SH-SY5Y (cell line): Measurements from ENCODE around the gene ADAM22.

Experiments
- GATA2 ChIP-seq: IDR thresholded peaks from 2 replicates; pipeline ENCODE4 v1.6.1; 2011; ENCODE audit warnings: mild to moderate bottlenecking, low read depth, low read length
- GATA3 ChIP-seq: IDR thresholded peaks from 2 replicates; pipeline ENCODE4 v1.6.1; 2011; ENCODE audit warnings: low read depth, mild to moderate bottlenecking, low read length, moderate library complexity

The ADAM22 gene

GRCh38 chr7:88046839-88047573, 113.0 kb downstream of the ADAM22 start:
- no peak for TF ChIP-seq GATA3
- TF ChIP-seq GATA2, result no peak

- no peak for TF ChIP-seq GATA3
- TF ChIP-seq GATA2, result no peak
Observed at GRCh38 chr7:88057655-88058054, 123.6 kb downstream of the ADAM22 start.

GRCh38 chr7:88062238-88062637, 128.2 kb downstream of the ADAM22 start:
- TF ChIP-seq GATA2, result no peak
- TF ChIP-seq GATA3, result no peak

GRCh38 chr7:88069093-88069492, 135.0 kb downstream of the ADAM22 start:
- TF ChIP-seq GATA3 (no peak), GATA2 (no peak)

- TF ChIP-seq GATA2 (no peak), GATA3 (no peak)
Observed at GRCh38 chr7:88071994-88072714, 138.1 kb downstream of the ADAM22 start.

- TF ChIP-seq GATA3, result no peak
- no peak for TF ChIP-seq GATA2
Observed at GRCh38 chr7:88072715-88073055, 138.6 kb downstream of the ADAM22 start.

GRCh38 chr7:88073626-88074025, 139.6 kb downstream of the ADAM22 start:
- no peak for TF ChIP-seq GATA3
- no peak for TF ChIP-seq GATA2

GRCh38 chr7:88075216-88075615, 141.2 kb downstream of the ADAM22 start:
- TF ChIP-seq GATA3 (no peak), GATA2 (no peak)

GRCh38 chr7:88083883-88084282, 149.8 kb downstream of the ADAM22 start:
- TF ChIP-seq GATA3, result peak; percentile 64
- peak; percentile 64 for TF ChIP-seq GATA2

- TF ChIP-seq GATA3 (no peak), GATA2 (no peak)
Observed at GRCh38 chr7:88089561-88089960, 155.5 kb downstream of the ADAM22 start.

- TF ChIP-seq GATA3, result no peak
- no peak for TF ChIP-seq GATA2
Observed at GRCh38 chr7:88090240-88090639, 156.2 kb downstream of the ADAM22 start.

GRCh38 chr7:88090671-88091070, 156.6 kb downstream of the ADAM22 start:
- TF ChIP-seq GATA3, result no peak
- TF ChIP-seq GATA2, result no peak

- TF ChIP-seq GATA3 (peak; percentile 73), GATA2 (peak; percentile 53)
Observed at GRCh38 chr7:88091988-88092675, 158.1 kb downstream of the ADAM22 start.

- no peak for TF ChIP-seq GATA2
- TF ChIP-seq GATA3, result no peak
Observed at GRCh38 chr7:88092676-88092999, 158.6 kb downstream of the ADAM22 start.

- TF ChIP-seq GATA3, result no peak
- TF ChIP-seq GATA2, result no peak
Observed at GRCh38 chr7:88101769-88102168, 167.7 kb downstream of the ADAM22 start.

GRCh38 chr7:88102675-88103074, 168.6 kb downstream of the ADAM22 start:
- peak; percentile 84 for TF ChIP-seq GATA3
- peak; percentile 53; the same call in 1 of the 2 replicates for TF ChIP-seq GATA2
